HepG2 (cell line): Measurements from ENCODE around the gene SAMD13. TPM values are rescaled to one million over a fixed set of nuclear protein-coding genes. Genes with fewer than 3 reads are reported as not detected.

Experiments
- ATAC-seq: fragments of 200-7000 bp; cut with Tn5 transposase; 3 replicates; pipeline ENCODE4 v1.9.1; 2020; ENCODE audit warnings: mild to moderate bottlenecking, moderate library complexity
- BruUV-seq: library from RNA; stranded (reverse); fragments of 400-500 nt; replicated peaks from 2 replicates; lab custom pipeline; 2021; lab: Mats Ljungman, UMichigan
- CTCF ChIA-PET: fragments of 300-600 bp; formaldehyde crosslinking; extraction: SDS; loops from one replicate; lab custom pipeline; 2021; ENCODE audit warnings: low total read pairs, inconsistent platforms, low intra/inter-chr PET ratio; lab: Yijun Ruan, JAX
- POLR2A ChIA-PET: fragments of 350-600 bp; sonication (Branson Sonifier 250); formaldehyde crosslinking; loops from one replicate; lab custom pipeline; 2020; ENCODE audit warnings: antibody characterized with exemption, inconsistent platforms; lab: Yijun Ruan, JAX
- DNase-seq: peaks from one replicate; pipeline ENCODE4 v3.0.0-alpha.2; 2015; ENCODE audit warnings: low spot score
- FAIRE-seq: peaks from 3 replicates; lab custom pipeline; 2011; peaks lifted over from hg19 to GRCh38; lab: Jason Lieb, UNC
- H2AFZ ChIP-seq: one replicate; pipeline ENCODE4 v1.6.1; 2011; ENCODE audit warnings: low read length, inconsistent platforms
- H3K27ac ChIP-seq: fragments of 300-600 bp; 3 replicates; pipeline ENCODE4 v1.8.0; 2011; ENCODE audit warnings: mixed run types, mild to moderate bottlenecking, mixed read lengths, low read length, inconsistent platforms; ENCODE audit not compliant: insufficient read depth; ENCODE audit errors: extremely low read length
- H3K27me3 ChIP-seq, 2 experiments: fragments of 200-600 bp in 1 of 2; 2 replicates in 1 of 2; 3 replicates in 1 of 2; pipeline versions ENCODE4 v1.6.0 to v1.8.0; 2011; ENCODE audit warnings: low read length in 2 of 2, mild to moderate bottlenecking in 2 of 2, moderate library complexity in 2 of 2, inconsistent platforms in 1 of 2; ENCODE audit not compliant: insufficient read depth in 2 of 2, control insufficient read depth in 1 of 2
- H3K36me3 ChIP-seq, 2 experiments: fragments of 200-600 bp in 1 of 2; replicated peaks in 1 of 2; 2 replicates in 1 of 2; 3 replicates in 1 of 2; pipeline versions ENCODE4 v1.5.1 to v1.8.0; 2011; ENCODE audit warnings: low read length in 2 of 2, inconsistent platforms in 1 of 2; ENCODE audit not compliant: insufficient read depth in 2 of 2, control insufficient read depth in 1 of 2
- H3K4me1 ChIP-seq: 2 replicates; pipeline ENCODE4 v1.5.1; 2012; ENCODE audit warnings: low read length, inconsistent platforms; ENCODE audit not compliant: insufficient read depth
- H3K4me2 ChIP-seq: 2 replicates; pipeline ENCODE4 v1.6.0; 2011; ENCODE audit warnings: low read depth, low read length, inconsistent platforms
- H3K4me3 ChIP-seq, 3 experiments: fragments of 200-600 bp in 1 of 3; sonication (generic), shearing (Covaris generic) in 1 of 3; replicated peaks in 1 of 3; 2 replicates each; pipeline ENCODE4 v1.5.1; 2011 to 2016; ENCODE audit warnings: low read length in 3 of 3, inconsistent platforms in 2 of 3, low read depth in 2 of 3, mild to moderate bottlenecking in 2 of 3, control low read depth in 1 of 3, mixed read lengths in 1 of 3; ENCODE audit not compliant: insufficient read depth in 1 of 3
- H3K79me2 ChIP-seq: one replicate; pipeline ENCODE4 v1.6.1; 2011; ENCODE audit warnings: low read length, inconsistent platforms; ENCODE audit not compliant: insufficient read depth
- H3K9ac ChIP-seq: 2 replicates; pipeline ENCODE4 v1.6.0; 2011; ENCODE audit warnings: mild to moderate bottlenecking, low read depth, low read length, inconsistent platforms; ENCODE audit not compliant: insufficient read depth
- H3K9me3 ChIP-seq: 2 replicates; pipeline ENCODE4 v1.5.1; 2012; ENCODE audit warnings: mild to moderate bottlenecking, low read length
- H4K20me1 ChIP-seq: 2 replicates; pipeline ENCODE4 v1.6.0; 2011; ENCODE audit warnings: inconsistent platforms, mild to moderate bottlenecking, low read length, moderate library complexity; ENCODE audit not compliant: insufficient read depth
- CBFB ChIP-seq: sonication (generic); formaldehyde crosslinking; IDR thresholded peaks from 2 replicates; pipeline ENCODE4 v1.4.0; 2020; ENCODE audit warnings: missing genetic modification reagents
- GFI1 ChIP-seq: sonication (generic); formaldehyde crosslinking; IDR thresholded peaks from 2 replicates; pipeline ENCODE4 v1.5.0; 2020; ENCODE audit warnings: missing genetic modification reagents, mild to moderate bottlenecking, borderline replicate concordance
- KDM6A ChIP-seq: IDR thresholded peaks from 2 replicates; pipeline ENCODE4 v1.6.1; 2016; ENCODE audit warnings: low read depth
- MED8 ChIP-seq: sonication (generic); formaldehyde crosslinking; IDR thresholded peaks from 2 replicates; pipeline ENCODE4 v1.8.1; 2023; ENCODE audit warnings: mild to moderate bottlenecking, missing genetic modification reagents; ENCODE audit not compliant: insufficient replicate concordance
- ZFP37 ChIP-seq: sonication (generic); formaldehyde crosslinking; IDR thresholded peaks from 2 replicates; pipeline ENCODE4 v1.4.0; 2020; ENCODE audit warnings: missing genetic modification reagents, borderline replicate concordance
- ZFP82 ChIP-seq: sonication (generic); formaldehyde crosslinking; IDR thresholded peaks from 2 replicates; pipeline ENCODE4 v1.5.1; 2020; ENCODE audit warnings: mild to moderate bottlenecking, missing genetic modification reagents, borderline replicate concordance
- ZIK1 ChIP-seq: sonication (generic); formaldehyde crosslinking; IDR thresholded peaks from 2 replicates; pipeline ENCODE4 v1.5.0; 2020; ENCODE audit warnings: mild to moderate bottlenecking, low read depth, missing genetic modification reagents, borderline replicate concordance
- ZKSCAN5 ChIP-seq: sonication (generic); formaldehyde crosslinking; IDR thresholded peaks from 2 replicates; pipeline ENCODE4 v1.5.1; 2020; ENCODE audit warnings: mild to moderate bottlenecking, missing genetic modification reagents
- WGBS: methylation state at CpG from one replicate; pipeline ENCODE4 v1.1.6; 2017; ENCODE audit warnings: low lambda C conversion rate; 5-methylcytosine and 5-hydroxymethylcytosine counted together
- in situ Hi-C: cut with HindIII; loops from 2 replicates; pipeline ENCODE4 v1.10.0; 2017; ENCODE audit warnings: low pct_unique_long_range_greater_than_20kb; ENCODE audit not compliant: extremely low pct_ligation_motif_present
- intact Hi-C: fragments of 100-400 bp; cut with micrococcal nuclease; formaldehyde crosslinking; loops from one replicate; pipeline ENCODE4 v1.10.0; 2022; ENCODE audit not compliant: unreplicated experiment
- polyA plus RNA-seq, 8 experiments: library from polyadenylated mRNA; depleted of rRNA in 3 of 8; stranded (reverse) in 7 of 8; unstranded in 1 of 8; fragments of >200 nt; fragmentation: Illumina TruSeq in 4 of 8; extraction: Trizol in 4 of 8; gene quantifications; 2 replicates each; pipeline versions ENCODE4 v1.2.1 to v1.2.3, GENCODE V29; 2011 to 2016; ENCODE audit warnings: low read depth in 4 of 8, missing spikeins in 1 of 8, mixed read lengths in 1 of 8; ENCODE audit not compliant: insufficient read depth in 1 of 8
- total RNA-seq, 5 experiments: library from RNA; depleted of rRNA; stranded (reverse); fragments of >200 nt; fragmentation: Illumina TruSeq; extraction: Trizol; gene quantifications; 2 replicates each; pipeline ENCODE4 v1.2.3, GENCODE V29; 2016; ENCODE audit warnings: low read depth in 1 of 5
- TF ChIP-seq, protein P1 (sequence below): sonication (generic); formaldehyde crosslinking; IDR thresholded peaks from 2 replicates; pipeline ENCODE4 v1.5.0; 2020; ENCODE audit warnings: missing genetic modification reagents

Gene SAMD13
- total and polyA plus RNA-seq, 2 of the 13 experiments (the other 11 are each of a cell fraction or from before 2014, with no cell fraction given) = 0.09 to 0.18 TPM

- H3K27ac ChIP-seq = no peak overlapping the region
- H2AFZ ChIP-seq = no peak overlapping the region
- H3K4me1 ChIP-seq = no peaks in the 10 kb centered on the region
- intact Hi-C loops (no loop called here), in situ Hi-C loops (no loop called here)
- H3K4me2 ChIP-seq = no peak overlapping the region
- no peaks in the 10 kb centered on the region; a peak in 1 of 5 replicates for H3K27me3 ChIP-seq
- H3K4me3 ChIP-seq = no peak overlapping the region
- H3K9ac ChIP-seq = no peak overlapping the region
- no peaks in the 10 kb centered on the region for H4K20me1 ChIP-seq
- H3K9me3 ChIP-seq = no peaks in the 10 kb centered on the region
- ChIA-PET POLR2A (no interaction called here), CTCF (no interaction called here)
- no TSS peak for BruUV-seq
- no peaks in the 10 kb centered on the region for H3K36me3 ChIP-seq
- no peak for TF ChIP-seq ZFP37 (CRISPR knock-in tag)
- TF ChIP-seq GFI1 (CRISPR knock-in tag) = no peak
- TF ChIP-seq KDM6A (CRISPR knock-in tag) = no peak
- TF ChIP-seq CBFB (CRISPR knock-in tag) = no peak
- TF ChIP-seq ZKSCAN5 (CRISPR knock-in tag) = no peak
- TF ChIP-seq ZIK1 (CRISPR knock-in tag) = no peak
- TF ChIP-seq ZFP82 (CRISPR knock-in tag) = no peak
- no peak for TF ChIP-seq MED8 (CRISPR knock-in tag)
- TF ChIP-seq, protein P1, sequence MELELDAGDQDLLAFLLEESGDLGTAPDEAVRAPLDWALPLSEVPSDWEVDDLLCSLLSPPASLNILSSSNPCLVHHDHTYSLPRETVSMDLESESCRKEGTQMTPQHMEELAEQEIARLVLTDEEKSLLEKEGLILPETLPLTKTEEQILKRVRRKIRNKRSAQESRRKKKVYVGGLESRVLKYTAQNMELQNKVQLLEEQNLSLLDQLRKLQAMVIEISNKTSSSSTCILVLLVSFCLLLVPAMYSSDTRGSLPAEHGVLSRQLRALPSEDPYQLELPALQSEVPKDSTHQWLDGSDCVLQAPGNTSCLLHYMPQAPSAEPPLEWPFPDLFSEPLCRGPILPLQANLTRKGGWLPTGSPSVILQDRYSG (CRISPR knock-in tag) = no peak
- ATAC-seq (no peak), FAIRE-seq (no peak), DNase-seq (no peak)
- WGBS = 0% methylated on average over 3 of the region's 3 CpGs
- no peaks in the 10 kb centered on the region for H3K79me2 ChIP-seq
Measured at GRCh38 chr1:84350104-84350503, 48.6 kb downstream of the SAMD13 start.
